Cerebellar cortex (tissue), 1 donor: Measurements from ENCODE around the gene GOLGA6L10.
"Not testable (repeated sequence)": the region's sequence is repeated elsewhere in the genome, so short reads cannot be mapped to it uniquely, and the experiment has no call there.

Experiments
- DNase-seq: peaks from one replicate; pipeline ENCODE4 v3.0.0-alpha.2; 2015; ENCODE audit warnings: low spot score

The GOLGA6L10 gene

GRCh38 chr15:82317516-82317915, 31.8 kb downstream of the GOLGA6L10 start:
- DNase-seq: peak; percentile 25

GRCh38 chr15:82317091-82317489, 32.2 kb downstream of the GOLGA6L10 start:
- DNase-seq: no peak

- not testable (repeated sequence) for DNase-seq
Measured at GRCh38 chr15:82316247-82317090, 32.8 kb downstream of the GOLGA6L10 start.

GRCh38 chr15:82315519-82316246, 33.6 kb downstream of the GOLGA6L10 start:
- peak; percentile 71 for DNase-seq

- DNase-seq: no peak
Measured at GRCh38 chr15:82314769-82315518, 34.3 kb downstream of the GOLGA6L10 start.

GRCh38 chr15:82313951-82314768, 35.1 kb downstream of the GOLGA6L10 start:
- not testable (repeated sequence) for DNase-seq

GRCh38 chr15:82313446-82313845, 35.8 kb downstream of the GOLGA6L10 start:
- no peak for DNase-seq

- DNase-seq: no peak
Measured at GRCh38 chr15:82312586-82313349, 36.5 kb downstream of the GOLGA6L10 start.

GRCh38 chr15:82311321-82311720, 38.0 kb downstream of the GOLGA6L10 start:
- DNase-seq: not testable (repeated sequence)

- no peak for DNase-seq
Measured at GRCh38 chr15:82309802-82310201, 39.5 kb downstream of the GOLGA6L10 start.

- no peak for DNase-seq
Measured at GRCh38 chr15:82307714-82308081, 41.6 kb downstream of the GOLGA6L10 start.

- no peak for DNase-seq
Measured at GRCh38 chr15:82306791-82307713, 42.2 kb downstream of the GOLGA6L10 start.

GRCh38 chr15:82305621-82306048, 43.6 kb downstream of the GOLGA6L10 start:
- DNase-seq: no peak

- no peak for DNase-seq
Measured at GRCh38 chr15:82304778-82305090, 44.5 kb downstream of the GOLGA6L10 start.

GRCh38 chr15:82303956-82304777, 45.1 kb downstream of the GOLGA6L10 start:
- no peak for DNase-seq

- DNase-seq: no peak
Measured at GRCh38 chr15:82301296-82302016, 47.8 kb downstream of the GOLGA6L10 start.

GRCh38 chr15:82300883-82301282, 48.4 kb downstream of the GOLGA6L10 start:
- DNase-seq: no peak

- not testable (repeated sequence) for DNase-seq
Measured at GRCh38 chr15:82300326-82300725, 48.9 kb downstream of the GOLGA6L10 start.
